Bronchial smooth muscle cell (primary cell): Measurements from ENCODE around the gene SYT2. TPM values are rescaled to one million over a fixed set of nuclear protein-coding genes. Genes with fewer than 3 reads are reported as not detected.

Experiments
- total RNA-seq: library from RNA; depleted of rRNA; stranded (reverse); fragments of >200 nt; gene quantifications from 2 replicates; pipeline ENCODE4 v1.2.1, GENCODE V29; 2014

The SYT2 gene
- total RNA-seq, result under 0.01 TPM in 2 replicates

GRCh38 chr1:202710070-202711045, at the start of gene SYT2:
Gene SYT2, minus strand, starts transcription at chr1:202710454. Its CDS starts 104,682 bp downstream, at chr1:202605772.

Other genes with a start within 250 kb of the SYT2 start
- 59.7 and 66.2 TPM in 2 replicates for gene KDM5B, start 98.0 kb upstream of the SYT2 start, total RNA-seq
- gene PCAT6, start 100.5 kb upstream of the SYT2 start, total RNA-seq, result 0.16 TPM in 1 of 2 replicates, not detected in the other
- 3.6 and 4.7 TPM in 2 replicates for gene RABIF, start 178.7 kb upstream of the SYT2 start, total RNA-seq
- gene KLHL12, start 216.8 kb upstream of the SYT2 start, total RNA-seq, result 32.9 and 34.8 TPM in 2 replicates
- 59.9 and 93.7 TPM in 2 replicates for gene ADIPOR1, start 247.9 kb upstream of the SYT2 start, total RNA-seq